Urothelium cell line (cell line): ENCODE results near the gene MAGI1.
A peak's percentile ranks its signal among the peaks of the same experiment; 100 is the strongest.
"Not testable (repeated sequence)": the region's sequence is repeated elsewhere in the genome, so short reads cannot be mapped to it uniquely, and the experiment has no call there.

Source experiments
- DNase-seq: peaks from one replicate; pipeline ENCODE4 v3.0.0; 2011; ENCODE audit warnings: low spot score, mixed read lengths
- FAIRE-seq: peaks from 2 replicates; lab custom pipeline; 2011; peaks lifted over from hg19 to GRCh38; lab: Jason Lieb, UNC

MAGI1 gene

DNA sequence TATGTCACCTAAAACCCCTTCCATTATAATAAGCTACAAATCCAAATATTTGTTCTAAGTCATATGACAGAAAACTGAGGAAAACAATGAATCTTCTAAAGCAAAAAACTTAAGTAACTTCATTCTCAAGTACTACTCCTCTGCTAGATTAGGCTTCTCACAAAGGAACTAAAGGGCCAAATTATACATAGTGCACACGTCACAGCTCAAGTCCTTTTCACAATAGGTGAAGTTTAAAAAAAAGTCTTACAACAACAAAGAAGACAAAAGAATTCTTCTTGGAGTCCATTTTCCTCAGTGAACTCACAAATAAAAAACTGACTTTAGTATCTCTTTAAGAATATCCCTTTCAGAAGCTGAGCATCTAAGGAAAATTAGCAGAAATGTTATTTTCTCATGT is 479.9 kb downstream of the MAGI1 start:
- FAIRE-seq (no peak), DNase-seq (no peak)

GRCh38 chr3:65557899-65558564 is 480.7 kb downstream of the MAGI1 start:
- no peak for FAIRE-seq

GRCh38 chr3:65556934-65557577 is 481.7 kb downstream of the MAGI1 start:
- FAIRE-seq (no peak), DNase-seq (no peak)

More at GRCh38 chr3:65557899-65558564, 480.7 kb downstream of the MAGI1 start:
- no peak for DNase-seq

- no peak for DNase-seq
- FAIRE-seq, result no peak
Measured at GRCh38 chr3:65552434-65552833, 486.3 kb downstream of the MAGI1 start.

DNA sequence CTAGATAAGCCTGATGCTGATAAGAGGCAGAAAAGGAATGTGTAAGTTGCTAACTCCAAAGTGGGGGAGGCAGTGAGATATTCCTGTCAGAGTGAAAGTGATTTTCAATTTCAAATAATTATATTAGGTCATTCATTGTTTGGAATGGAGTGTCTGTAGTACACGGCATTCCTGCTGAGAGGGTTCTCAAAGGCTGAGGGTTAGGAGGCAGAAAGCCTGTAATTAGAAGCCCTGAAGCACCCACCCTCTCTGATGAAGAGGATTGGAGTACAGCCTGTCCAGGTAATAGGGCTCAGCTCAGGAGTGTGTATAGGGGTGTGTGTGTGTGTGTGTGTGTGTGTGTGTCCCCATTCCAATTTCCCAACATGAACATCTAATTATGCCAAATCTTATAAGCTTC is 486.8 kb downstream of the MAGI1 start:
- DNase-seq (no peak), FAIRE-seq (no peak)

DNA sequence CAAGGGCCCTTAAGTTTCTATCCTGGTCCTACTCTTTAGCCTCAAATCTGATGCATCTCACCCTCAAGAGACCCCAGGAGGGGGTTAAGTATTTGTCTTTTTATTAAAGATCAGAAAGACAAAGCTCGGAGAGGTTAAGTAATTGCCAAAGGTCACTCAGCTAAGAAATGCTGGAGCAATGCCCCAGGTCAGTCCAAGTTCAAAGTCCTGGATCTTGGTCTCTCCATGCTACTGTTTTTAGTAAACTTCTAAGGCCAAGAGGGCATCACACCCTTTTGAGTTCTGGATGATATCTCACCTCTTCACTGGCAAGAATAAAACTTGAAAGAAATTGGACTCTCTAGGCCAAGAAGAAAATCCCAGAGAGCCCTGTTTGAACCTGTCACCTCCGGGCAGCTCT is 488.6 kb downstream of the MAGI1 start:
- no peak for DNase-seq
- FAIRE-seq, result no peak

DNA sequence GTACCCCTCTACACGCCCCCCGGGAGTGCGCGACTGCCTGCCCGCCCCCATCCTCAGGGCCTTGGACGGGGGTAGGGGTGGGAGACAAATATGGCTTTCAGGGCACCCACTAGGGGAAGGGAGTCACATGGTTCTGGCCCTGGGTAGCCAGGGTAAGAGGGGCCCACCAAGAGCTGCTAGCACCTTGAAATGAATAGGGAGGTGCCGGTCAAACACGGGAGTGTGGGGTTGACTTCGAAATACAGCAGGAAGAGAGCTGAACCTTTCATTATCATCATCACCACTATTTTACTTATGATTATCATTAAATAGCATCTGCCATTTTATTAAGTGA is 489.1 kb downstream of the MAGI1 start:
- no peak for FAIRE-seq

GRCh38 chr3:65548848-65549625 is 489.7 kb downstream of the MAGI1 start:
- DNase-seq, result no peak
- no peak for FAIRE-seq

More for the DNA sequence above, 489.1 kb downstream of the MAGI1 start:
- no peak for DNase-seq

GRCh38 chr3:65545429-65545828 is 493.3 kb downstream of the MAGI1 start:
- FAIRE-seq (no peak), DNase-seq (peak; percentile 14)

GRCh38 chr3:65543391-65543790 is 495.3 kb downstream of the MAGI1 start:
- FAIRE-seq, DNase-seq: not testable (repeated sequence)

DNA sequence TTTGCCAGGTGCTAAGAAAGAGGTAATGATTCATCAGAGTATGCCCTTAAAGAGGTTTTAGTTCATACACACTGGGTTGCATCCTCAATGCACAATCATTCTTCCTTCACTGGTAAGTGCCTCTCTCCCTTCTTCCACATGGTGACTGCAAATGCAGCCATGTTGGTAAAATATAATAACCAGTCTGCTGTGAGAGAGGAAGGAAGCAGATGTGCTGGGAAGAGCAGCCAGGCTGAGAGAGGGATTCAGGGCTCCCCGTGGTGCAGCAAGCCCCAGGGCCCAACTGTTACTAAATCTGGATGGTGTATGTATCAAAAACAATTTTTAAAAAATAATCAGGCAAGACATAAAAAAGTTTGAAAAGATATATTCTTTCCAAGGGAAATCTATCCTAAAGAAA is 498.1 kb downstream of the MAGI1 start:
- DNase-seq (no peak), FAIRE-seq (no peak)

GRCh38 chr3:65539616-65540015 is 499.1 kb downstream of the MAGI1 start:
- FAIRE-seq (no peak), DNase-seq (no peak)

DNA sequence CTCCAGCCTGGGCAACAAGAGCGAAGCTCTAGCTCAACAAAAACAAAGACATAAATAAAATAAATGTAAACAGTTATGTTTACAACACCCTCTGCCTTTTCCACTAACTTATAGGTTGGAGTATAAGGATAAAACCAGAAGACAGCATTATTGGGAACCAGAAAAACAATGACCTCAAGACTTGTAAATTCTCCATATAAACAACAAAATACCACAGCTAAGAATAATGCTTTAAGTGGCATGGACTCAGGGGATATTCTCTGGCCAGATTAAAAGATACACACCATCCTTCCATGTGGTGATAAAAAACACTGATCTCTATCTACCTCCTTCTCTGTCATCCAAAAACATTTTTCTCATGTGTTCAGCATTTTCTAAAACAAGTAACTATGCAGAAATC is 500.6 kb downstream of the MAGI1 start:
- FAIRE-seq (no peak), DNase-seq (no peak)

DNA sequence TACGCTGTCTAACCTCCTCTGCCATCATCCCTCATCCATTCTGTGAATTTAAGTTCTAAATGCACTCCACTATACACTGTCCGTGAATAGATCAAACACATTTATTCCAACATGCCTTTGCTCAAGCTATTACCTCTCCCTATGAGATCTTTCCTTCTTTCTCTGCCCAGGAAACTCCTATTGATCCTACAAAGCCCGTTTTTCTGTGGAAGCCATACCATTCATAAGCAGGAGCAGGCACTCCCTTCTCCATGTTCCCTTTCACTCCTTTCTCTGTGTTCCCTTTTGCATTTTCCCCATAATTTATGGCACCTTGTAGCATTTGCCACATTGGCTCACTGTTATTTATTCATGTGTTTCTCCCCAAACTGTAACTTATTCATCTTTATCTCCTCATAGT is 501.6 kb downstream of the MAGI1 start:
- DNase-seq, result no peak
- no peak for FAIRE-seq

DNA sequence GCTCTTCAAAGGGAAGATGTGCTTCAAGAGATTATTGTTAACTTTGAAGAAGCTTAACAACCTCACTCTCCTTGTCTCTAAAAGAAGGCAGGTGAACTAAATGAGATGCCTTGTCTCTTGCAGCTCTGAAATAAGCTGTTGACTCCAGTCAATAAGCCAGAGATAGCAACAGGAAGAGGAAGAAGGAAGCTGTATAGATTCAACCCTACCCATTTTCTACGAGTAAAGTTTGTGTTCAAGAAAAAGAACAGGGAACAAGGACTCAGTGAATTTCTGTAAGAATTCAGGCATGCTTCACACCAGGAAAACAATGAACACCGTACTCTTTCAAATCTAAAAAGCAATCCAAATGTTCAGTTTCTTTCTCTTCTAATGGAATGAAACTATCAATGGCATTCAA is 503.5 kb downstream of the MAGI1 start:
- no peak for FAIRE-seq
- no peak for DNase-seq

GRCh38 chr3:65534805-65535204 is 503.9 kb downstream of the MAGI1 start:
- no peak for DNase-seq
- FAIRE-seq, result no peak

DNA sequence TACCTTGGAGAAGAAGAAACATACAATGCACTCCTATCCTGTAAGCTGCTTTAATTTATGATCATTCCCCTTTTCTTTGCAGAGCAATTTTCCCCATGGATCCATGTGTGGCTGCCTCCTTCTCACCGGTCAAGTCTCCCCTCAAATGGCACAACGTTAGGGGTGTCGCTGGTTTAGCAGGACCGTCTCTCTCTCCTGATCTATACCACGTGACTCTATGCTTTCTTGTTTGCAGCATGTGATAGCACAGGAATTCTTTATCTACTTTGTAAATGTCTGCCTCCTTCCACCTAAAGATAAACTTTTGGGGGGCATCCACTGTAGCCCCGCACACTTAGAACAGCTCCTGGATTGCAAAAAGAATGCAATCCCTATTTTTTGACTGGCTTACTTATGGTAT is 506.0 kb downstream of the MAGI1 start:
- no peak for FAIRE-seq
- DNase-seq, result no peak

DNA sequence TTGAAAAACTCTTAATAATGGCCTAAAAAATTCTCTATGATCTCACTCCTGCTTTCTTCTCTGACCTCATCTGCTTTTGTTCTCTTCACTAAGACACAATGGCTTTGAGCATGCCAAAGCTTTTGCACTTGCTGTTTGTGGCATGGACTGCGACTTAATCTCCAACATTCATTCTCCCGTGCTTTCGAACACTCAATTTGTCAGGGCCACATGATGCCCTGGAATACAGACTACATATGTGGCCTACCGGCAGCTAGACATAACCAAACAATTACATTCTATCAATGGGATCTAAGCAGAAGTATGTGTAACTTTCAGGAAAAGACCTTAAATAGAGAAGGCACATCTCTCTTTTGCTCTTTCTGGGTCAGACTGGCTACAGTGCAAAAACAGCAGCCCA is 506.5 kb downstream of the MAGI1 start:
- DNase-seq (no peak), FAIRE-seq (no peak)

- no peak for DNase-seq
- no peak for FAIRE-seq
Measured at GRCh38 chr3:65531499-65531898, 507.2 kb downstream of the MAGI1 start.

DNA sequence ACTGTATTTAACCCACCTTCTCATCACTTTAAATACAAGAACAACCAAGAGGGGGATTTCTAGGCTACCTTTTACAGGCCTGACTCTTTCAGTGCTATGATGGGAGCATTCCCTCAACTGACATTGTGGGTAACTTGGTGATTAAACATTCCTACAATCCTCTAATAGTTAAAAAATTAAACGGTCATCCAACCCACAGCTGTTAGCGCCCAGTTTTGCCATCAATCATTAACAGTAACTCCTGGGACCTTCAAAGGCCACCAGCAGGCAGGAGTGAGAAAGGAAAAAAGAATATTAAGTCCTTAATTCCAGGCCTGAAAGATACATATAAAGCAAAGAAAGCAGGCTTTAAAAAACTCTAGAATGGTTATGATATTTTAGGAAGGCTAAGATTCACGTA is 512.1 kb downstream of the MAGI1 start:
- FAIRE-seq, result no peak
- no peak for DNase-seq

GRCh38 chr3:65524584-65524983 is 514.1 kb downstream of the MAGI1 start:
- DNase-seq (no peak), FAIRE-seq (no peak)

GRCh38 chr3:65523878-65524277 is 514.8 kb downstream of the MAGI1 start:
- no peak for FAIRE-seq

More at GRCh38 chr3:65523878-65524277, 514.8 kb downstream of the MAGI1 start:
- DNase-seq, result no peak
